PFSK-1 (cell line): ENCODE data around the gene NR3C2.

Experiments
- FOXP2 ChIP-seq: optimal IDR thresholded peaks from 2 replicates; pipeline ENCODE3; 2011; ENCODE audit warnings: borderline replicate concordance, control low read depth, inconsistent platforms; ENCODE audit not compliant: insufficient read depth; ENCODE audit errors: extremely low read length, extremely low read depth
- POLR2AphosphoS5 ChIP-seq: IDR thresholded peaks from 2 replicates; pipeline ENCODE4 v1.6.1; 2012; ENCODE audit warnings: low read depth, mild to moderate bottlenecking, control low read depth, low read length, moderate library complexity
- SIN3A ChIP-seq: IDR thresholded peaks from 2 replicates; pipeline ENCODE4 v1.6.1; 2012; ENCODE audit warnings: mild to moderate bottlenecking, low read length, moderate library complexity, borderline replicate concordance; ENCODE audit not compliant: insufficient read depth
- TAF1 ChIP-seq: IDR thresholded peaks from 2 replicates; pipeline ENCODE4 v1.6.1; 2012; ENCODE audit warnings: low read length, control low read depth, borderline replicate concordance; ENCODE audit not compliant: insufficient read depth
- TF ChIP-seq, protein P1 (sequence below), 2 experiments: IDR thresholded peaks; 2 replicates each; pipeline versions ENCODE4 v1.6.1 to v1.8.0; 2011 to 2012; ENCODE audit warnings: low read depth in 2 of 2, low read length in 2 of 2, control low read depth in 1 of 2, inconsistent platforms in 1 of 2, mild to moderate bottlenecking in 1 of 2, moderate library complexity in 1 of 2; ENCODE audit not compliant: insufficient read depth in 1 of 2

NR3C2 gene

DNA sequence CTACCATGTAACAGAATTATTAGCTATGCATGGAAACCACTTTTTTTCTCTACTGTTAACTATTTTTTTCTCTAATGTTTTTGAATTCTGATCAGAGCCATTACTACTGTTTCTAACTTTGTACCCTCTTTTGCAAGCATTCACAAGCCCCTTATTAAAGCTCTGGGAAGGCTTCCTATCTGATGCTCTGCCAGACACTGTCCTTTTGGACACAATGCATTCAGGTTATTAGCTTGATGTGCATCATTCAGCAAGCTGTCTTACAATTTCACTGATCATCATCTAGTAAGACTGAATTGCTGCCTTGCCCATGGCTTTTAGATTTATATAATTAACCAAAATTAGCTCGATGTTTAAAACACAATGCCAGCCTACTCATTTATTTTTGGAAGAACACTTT, 155.1 kb downstream of the NR3C2 start:
- no peak for TF ChIP-seq FOXP2
- no peak for TF ChIP-seq TAF1
- TF ChIP-seq, protein P1, sequence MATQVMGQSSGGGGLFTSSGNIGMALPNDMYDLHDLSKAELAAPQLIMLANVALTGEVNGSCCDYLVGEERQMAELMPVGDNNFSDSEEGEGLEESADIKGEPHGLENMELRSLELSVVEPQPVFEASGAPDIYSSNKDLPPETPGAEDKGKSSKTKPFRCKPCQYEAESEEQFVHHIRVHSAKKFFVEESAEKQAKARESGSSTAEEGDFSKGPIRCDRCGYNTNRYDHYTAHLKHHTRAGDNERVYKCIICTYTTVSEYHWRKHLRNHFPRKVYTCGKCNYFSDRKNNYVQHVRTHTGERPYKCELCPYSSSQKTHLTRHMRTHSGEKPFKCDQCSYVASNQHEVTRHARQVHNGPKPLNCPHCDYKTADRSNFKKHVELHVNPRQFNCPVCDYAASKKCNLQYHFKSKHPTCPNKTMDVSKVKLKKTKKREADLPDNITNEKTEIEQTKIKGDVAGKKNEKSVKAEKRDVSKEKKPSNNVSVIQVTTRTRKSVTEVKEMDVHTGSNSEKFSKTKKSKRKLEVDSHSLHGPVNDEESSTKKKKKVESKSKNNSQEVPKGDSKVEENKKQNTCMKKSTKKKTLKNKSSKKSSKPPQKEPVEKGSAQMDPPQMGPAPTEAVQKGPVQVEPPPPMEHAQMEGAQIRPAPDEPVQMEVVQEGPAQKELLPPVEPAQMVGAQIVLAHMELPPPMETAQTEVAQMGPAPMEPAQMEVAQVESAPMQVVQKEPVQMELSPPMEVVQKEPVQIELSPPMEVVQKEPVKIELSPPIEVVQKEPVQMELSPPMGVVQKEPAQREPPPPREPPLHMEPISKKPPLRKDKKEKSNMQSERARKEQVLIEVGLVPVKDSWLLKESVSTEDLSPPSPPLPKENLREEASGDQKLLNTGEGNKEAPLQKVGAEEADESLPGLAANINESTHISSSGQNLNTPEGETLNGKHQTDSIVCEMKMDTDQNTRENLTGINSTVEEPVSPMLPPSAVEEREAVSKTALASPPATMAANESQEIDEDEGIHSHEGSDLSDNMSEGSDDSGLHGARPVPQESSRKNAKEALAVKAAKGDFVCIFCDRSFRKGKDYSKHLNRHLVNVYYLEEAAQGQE (IDR thresholded peaks at IDR 0.05; ENCODE audit: insufficient read depth in 1 of 2, low read depth in 2 of 2, low read length in 2 of 2), result no peak
- no peak for TF ChIP-seq POLR2AphosphoS5
- TF ChIP-seq SIN3A, result no peak

DNA sequence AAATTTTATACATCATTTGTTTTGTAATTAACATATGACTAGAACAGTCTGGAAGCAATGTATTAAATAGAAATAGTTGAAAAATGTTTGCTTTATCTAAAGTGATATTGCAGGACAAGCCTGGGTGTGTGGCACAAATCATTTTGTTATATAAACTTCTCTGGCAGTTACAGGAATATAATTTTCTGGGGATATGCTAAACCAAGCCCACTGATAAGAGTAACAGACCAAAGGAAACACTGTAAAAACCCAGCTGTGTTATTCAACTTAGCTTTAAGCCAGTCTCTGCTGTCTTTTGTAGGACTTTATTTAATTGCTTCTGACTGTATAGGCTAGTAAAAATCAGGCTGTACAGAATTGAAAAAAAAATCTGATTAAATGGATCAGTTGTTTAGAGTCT, 156.2 kb downstream of the NR3C2 start:
- TF ChIP-seq TAF1 (no peak), POLR2AphosphoS5 (no peak), SIN3A (no peak), FOXP2 (no peak)
- TF ChIP-seq, protein P1 (IDR thresholded peaks at IDR 0.05; ENCODE audit: insufficient read depth in 1 of 2, low read depth in 2 of 2, low read length in 2 of 2), result no peak

DNA sequence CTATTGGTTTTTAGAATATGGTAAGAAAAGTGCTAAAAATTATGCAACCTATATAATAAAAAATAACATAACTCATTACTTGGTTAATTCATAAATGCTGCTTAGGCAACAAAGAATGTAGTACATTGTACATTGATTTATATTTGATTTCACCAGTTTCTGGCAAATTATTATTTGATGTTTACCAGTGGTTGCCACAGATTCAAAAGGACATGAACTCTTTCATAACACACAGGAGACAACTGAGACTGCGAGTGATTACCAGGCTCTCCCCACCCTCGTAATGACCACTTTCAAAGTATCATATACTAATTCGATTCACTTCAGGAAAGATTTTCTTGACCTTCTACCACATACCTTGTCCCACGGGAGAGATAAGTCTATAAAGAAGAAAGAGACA, 158.5 kb downstream of the NR3C2 start:
- TF ChIP-seq SIN3A, result no peak
- TF ChIP-seq FOXP2, result no peak
- no peak for TF ChIP-seq TAF1
- no peak for TF ChIP-seq POLR2AphosphoS5
- TF ChIP-seq, protein P1 (IDR thresholded peaks at IDR 0.05; ENCODE audit: insufficient read depth in 1 of 2, low read depth in 2 of 2, low read length in 2 of 2), result no peak

DNA sequence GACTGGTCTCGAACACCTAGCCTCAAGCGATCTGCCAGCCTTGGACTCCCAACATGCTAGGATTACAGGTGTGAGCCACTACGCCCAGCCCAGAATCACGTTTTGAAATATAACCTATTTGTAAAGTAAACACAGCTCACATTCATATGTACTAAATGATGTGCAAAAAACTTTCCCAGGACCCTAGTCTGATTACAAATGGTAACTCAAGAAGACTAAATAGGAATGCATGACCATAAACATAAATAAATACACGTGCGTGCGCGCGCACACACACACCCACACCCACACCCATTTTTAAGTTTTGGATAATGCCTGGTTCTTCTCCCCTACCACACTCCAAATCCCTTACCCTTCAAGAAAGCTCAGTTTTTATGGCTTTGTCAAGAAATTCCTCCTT, 163.9 kb downstream of the NR3C2 start:
- TF ChIP-seq POLR2AphosphoS5 (no peak), FOXP2 (no peak), TAF1 (no peak)
- TF ChIP-seq, protein P1 (IDR thresholded peaks at IDR 0.05; ENCODE audit: insufficient read depth in 1 of 2, low read depth in 2 of 2, low read length in 2 of 2), result no peak

DNA sequence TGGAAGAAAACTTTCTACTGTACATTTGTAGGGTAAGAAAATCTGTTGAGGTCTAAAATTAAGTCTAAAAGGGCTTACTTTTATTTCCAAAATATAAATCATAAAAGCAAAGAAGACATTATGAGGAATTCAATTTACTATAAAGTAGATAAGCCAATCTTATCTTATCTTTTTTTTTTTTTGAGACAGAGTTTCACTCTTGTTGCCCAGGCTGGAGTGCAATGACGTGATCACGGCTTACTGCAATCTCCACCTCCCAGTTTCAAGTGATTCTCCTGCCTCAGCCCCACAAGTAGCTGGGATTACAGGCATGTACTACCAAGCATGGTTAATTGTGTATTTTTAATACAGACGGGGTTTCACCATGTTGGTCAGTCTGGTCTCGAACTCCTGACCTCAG, 166.9 kb downstream of the NR3C2 start:
- TF ChIP-seq FOXP2, result no peak
- TF ChIP-seq SIN3A, result no peak
- TF ChIP-seq TAF1, result no peak
- TF ChIP-seq, protein P1 (IDR thresholded peaks at IDR 0.05; ENCODE audit: insufficient read depth in 1 of 2, low read depth in 2 of 2, low read length in 2 of 2), result no peak
- TF ChIP-seq POLR2AphosphoS5, result no peak
